AG04449 (cell line): ENCODE results near the gene CAVIN1.
A peak's percentile ranks its signal among the peaks of the same experiment; 100 is the strongest.

Source experiments
- CTCF ChIA-PET: fragments of 350-600 bp; formaldehyde crosslinking; extraction: SDS; loops from one replicate; lab custom pipeline; 2021; ENCODE audit warnings: antibody characterized with exemption; lab: Yijun Ruan, JAX
- POLR2A ChIA-PET: fragments of 400-600, 350-600 bp; formaldehyde crosslinking; extraction: SDS; loops from one replicate; lab custom pipeline; 2020; ENCODE audit warnings: antibody characterized with exemption, inconsistent platforms; lab: Yijun Ruan, JAX
- DNase-seq: peaks from one replicate; pipeline ENCODE4 v3.0.0-alpha.2; 2010; ENCODE audit warnings: low read depth, low spot score
- H3K4me3 ChIP-seq: 2 replicates; pipeline ENCODE4 v1.5.1; 2011; ENCODE audit warnings: low read depth, mild to moderate bottlenecking, control low read depth, low read length
- TF ChIP-seq, protein P1 (sequence below): IDR thresholded peaks from one replicate; pipeline ENCODE4 v1.5.1; 2011; ENCODE audit warnings: mild to moderate bottlenecking, moderate library complexity, low read length, control low read depth, inconsistent platforms; ENCODE audit not compliant: insufficient read depth; ENCODE audit errors: missing control alignments

CAVIN1 gene

DNA sequence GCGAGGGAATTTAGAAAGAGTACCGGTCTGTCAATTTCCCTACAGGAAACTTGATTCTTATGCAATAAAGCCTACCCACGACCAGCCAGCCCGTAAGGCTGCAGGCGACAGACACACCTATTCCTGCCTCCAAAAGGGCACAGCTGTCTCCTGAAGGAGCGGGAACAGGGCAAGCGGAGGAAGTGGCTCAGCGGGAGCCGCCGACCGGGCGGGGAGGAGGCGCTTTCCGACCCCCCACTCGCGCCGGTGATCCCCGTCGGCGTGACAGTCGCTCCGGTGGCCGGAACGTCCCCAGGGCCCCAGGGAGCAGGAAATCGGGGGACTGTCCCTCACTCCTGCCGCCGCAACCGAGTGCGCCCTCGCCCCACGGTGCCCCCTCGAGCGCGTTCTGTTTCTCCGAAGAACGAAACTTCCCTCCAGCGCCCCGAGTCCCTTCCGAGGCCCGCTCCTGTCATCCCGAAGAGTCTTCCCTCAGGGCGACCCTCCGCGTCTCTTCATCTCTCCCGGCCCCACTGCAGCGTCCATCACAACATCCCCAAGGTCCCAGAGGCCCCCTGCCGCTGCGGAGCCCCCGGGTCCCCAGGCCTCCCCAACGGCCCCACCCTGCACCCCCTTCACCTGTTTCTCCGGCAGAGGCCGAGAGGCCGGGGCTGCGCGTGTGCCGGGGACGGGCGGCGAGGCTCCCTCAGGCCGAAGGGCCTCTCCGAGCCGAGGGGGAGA is 35.2 kb downstream of the CAVIN1 start:
- DNase-seq: no peak
- ChIA-PET POLR2A (interaction anchor here (0.7 to 1.6 kb wide), 10 partner anchors 11 to 132 kb away, joined by 3 to 10 read pairs (median 4); partner anchors contain the start of gene CAVIN1), CTCF (interaction anchor here (0.8 to 3.0 kb wide), 10 partner anchors 10 to 267 kb away, joined by 3 to 14 read pairs (median 4); no protein-coding TSS in a partner anchor)
- TF ChIP-seq, protein P1, sequence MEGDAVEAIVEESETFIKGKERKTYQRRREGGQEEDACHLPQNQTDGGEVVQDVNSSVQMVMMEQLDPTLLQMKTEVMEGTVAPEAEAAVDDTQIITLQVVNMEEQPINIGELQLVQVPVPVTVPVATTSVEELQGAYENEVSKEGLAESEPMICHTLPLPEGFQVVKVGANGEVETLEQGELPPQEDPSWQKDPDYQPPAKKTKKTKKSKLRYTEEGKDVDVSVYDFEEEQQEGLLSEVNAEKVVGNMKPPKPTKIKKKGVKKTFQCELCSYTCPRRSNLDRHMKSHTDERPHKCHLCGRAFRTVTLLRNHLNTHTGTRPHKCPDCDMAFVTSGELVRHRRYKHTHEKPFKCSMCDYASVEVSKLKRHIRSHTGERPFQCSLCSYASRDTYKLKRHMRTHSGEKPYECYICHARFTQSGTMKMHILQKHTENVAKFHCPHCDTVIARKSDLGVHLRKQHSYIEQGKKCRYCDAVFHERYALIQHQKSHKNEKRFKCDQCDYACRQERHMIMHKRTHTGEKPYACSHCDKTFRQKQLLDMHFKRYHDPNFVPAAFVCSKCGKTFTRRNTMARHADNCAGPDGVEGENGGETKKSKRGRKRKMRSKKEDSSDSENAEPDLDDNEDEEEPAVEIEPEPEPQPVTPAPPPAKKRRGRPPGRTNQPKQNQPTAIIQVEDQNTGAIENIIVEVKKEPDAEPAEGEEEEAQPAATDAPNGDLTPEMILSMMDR: no peak
- H3K4me3 ChIP-seq: peak overlapping the region; percentile 96

DNA sequence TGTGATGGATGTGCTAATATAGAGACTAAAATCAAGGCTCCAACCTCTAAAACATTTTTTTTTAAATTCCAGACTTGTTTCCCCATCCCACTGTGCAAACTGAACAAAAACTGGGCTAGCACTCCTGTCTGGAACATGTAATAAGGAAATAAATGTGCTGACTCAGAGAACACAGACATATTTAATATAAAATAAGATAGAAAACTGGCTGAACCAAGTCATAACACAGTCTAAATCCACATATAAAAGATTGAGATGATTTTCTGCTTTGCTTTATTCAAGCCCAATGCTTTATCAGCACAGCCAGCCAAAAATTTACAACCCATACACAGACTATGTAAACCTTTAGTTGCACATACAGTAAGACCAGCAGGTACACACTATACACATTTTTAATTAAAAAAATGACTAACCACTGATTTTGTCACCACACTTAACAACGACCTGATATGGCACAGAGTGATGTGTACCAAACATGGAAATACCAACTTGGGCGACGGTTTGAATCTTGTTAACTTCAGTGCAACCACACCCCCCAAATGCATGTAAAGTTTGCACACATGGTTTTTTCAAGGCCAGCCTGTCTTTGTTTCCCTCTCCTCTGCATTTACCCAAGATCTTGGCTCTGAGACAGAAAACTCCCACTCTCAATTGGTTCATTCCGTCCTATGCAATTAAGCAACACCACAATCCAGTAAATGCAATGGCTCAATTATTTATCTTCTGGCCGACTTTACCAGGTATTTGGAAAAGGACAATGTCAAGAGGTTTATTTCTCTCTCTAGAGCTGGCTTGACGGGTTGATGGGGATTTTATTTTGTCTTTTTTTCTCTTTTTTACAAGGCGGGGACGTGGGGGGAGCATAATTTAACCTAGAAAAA is 36.0 kb downstream of the CAVIN1 start:
- DNase-seq: no peak
- POLR2A ChIA-PET: no interaction called here

DNA sequence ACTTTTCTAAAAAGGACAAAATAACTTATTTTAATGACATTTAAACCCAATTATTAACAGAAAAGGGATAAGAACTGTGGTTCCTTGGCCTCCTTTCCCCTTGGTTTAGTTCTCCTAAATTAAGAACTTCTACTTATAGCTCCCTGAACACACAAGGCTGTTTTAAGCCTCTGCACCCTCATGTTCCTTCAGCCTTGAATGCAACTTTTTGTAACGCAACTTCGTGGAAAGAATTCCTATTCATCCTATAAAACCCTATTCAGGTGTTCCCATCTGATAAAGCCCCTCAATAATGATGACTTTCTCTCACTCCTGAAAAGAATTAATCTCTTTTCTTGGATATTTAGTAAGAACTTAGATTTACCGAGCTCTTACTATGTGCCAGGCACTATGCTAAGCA is 41.2 kb downstream of the CAVIN1 start:
- no peak for DNase-seq
- CTCF ChIA-PET: no interaction called here
- H3K4me3 ChIP-seq: no peak overlapping the region
- POLR2A ChIA-PET: no interaction called here
- TF ChIP-seq, protein P1: no peak

More for the DNA sequence above, 36.0 kb downstream of the CAVIN1 start:
- TF ChIP-seq, protein P1: no peak
- H3K4me3 ChIP-seq: peak overlapping the region; percentile 96
- CTCF ChIA-PET: interaction anchor here (0.8 to 3.0 kb wide), 3 partner anchors 11 to 65 kb away, joined by 3 to 14 read pairs (median 5); no protein-coding TSS in a partner anchor

DNA sequence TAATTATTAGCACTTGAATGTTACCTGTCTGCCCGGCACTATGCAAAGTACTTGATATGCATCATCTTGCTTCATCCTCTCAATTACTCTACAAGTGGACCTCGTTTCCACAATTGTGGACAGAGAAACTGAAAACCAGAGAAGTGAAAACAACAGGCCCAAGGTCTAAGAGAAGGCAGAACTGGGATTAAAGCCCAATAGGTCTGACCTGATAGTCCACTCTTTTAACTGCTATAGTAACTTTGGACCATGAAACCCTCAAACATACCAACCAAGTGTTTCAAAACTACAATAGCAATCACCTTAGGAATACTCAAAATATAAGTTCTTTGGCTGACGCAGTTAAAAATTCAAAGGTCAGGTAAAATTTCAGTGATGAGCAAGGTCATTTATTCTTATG is 42.1 kb downstream of the CAVIN1 start:
- H3K4me3 ChIP-seq: no peak overlapping the region
- ChIA-PET CTCF (no interaction called here), POLR2A (no interaction called here)
- TF ChIP-seq, protein P1: no peak
- DNase-seq: no peak

DNA sequence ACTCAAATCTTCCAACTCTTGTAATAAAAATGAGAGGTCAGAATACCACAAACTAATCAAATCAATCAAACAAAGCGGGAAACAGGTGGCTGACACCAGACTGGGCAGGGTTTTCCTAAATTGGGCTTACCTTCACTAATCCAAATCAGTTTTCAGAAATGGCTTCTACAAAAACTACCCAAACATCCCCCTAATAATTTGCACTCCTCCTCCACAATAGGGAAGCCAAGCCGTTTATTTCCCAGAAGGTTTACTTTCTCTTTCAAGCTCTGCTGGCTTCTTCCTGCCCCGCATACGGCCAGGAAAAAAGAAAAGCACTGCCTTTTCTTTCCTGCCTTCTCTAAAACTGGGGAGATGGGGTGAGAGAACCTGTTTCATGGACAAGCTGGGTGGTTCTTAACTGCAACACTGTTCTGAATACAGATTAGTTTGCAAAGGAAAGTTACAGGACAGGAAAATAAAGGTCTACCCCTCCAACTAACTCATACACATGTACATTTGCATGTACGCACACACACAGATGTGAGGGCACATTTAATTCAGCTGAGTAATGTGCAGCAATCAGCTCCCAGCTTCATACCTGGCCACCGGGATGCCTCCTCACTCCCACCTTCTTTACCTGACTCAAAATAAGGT is 44.0 kb downstream of the CAVIN1 start:
- peak overlapping the region; percentile 35 for H3K4me3 ChIP-seq
- POLR2A ChIA-PET: interaction anchor here (0.8 kb wide), 1 partner anchor 44 kb away, joined by 3 read pairs; the partner anchor contains the start of gene CAVIN1
- no peak for DNase-seq
- CTCF ChIA-PET: interaction anchor here (1.0 to 1.2 kb wide), 2 partner anchors 67 to 139 kb away, joined by 3 read pairs; no protein-coding TSS in a partner anchor
- TF ChIP-seq, protein P1: no peak
